Astrocyte (in vitro differentiated cells and primary cell): ENCODE data around the gene ASCC3. TPM values are rescaled to one million over a fixed set of nuclear protein-coding genes. Genes with fewer than 3 reads are reported as not detected.

ENCODE experiments used
- DNase-seq: peaks from one replicate; pipeline ENCODE4 v3.0.0-alpha.2; 2010; ENCODE audit warnings: low read depth
- FAIRE-seq: peaks from 2 replicates; lab custom pipeline; 2011; peaks lifted over from hg19 to GRCh38; lab: Jason Lieb, UNC
- H2AFZ ChIP-seq: 2 replicates; pipeline ENCODE4 v1.6.0; 2012; ENCODE audit warnings: low read depth, low read length, inconsistent platforms
- H3K27ac ChIP-seq: 2 replicates; pipeline ENCODE4 v1.5.1; 2011; ENCODE audit warnings: low read depth, low read length, inconsistent platforms
- H3K27me3 ChIP-seq: 2 replicates; pipeline ENCODE4 v1.6.0; 2011; ENCODE audit warnings: low read length, inconsistent platforms; ENCODE audit not compliant: insufficient read depth
- H3K36me3 ChIP-seq: 2 replicates; pipeline ENCODE4 v1.5.1; 2011; ENCODE audit warnings: low read length, inconsistent platforms; ENCODE audit not compliant: insufficient read depth
- H3K4me1 ChIP-seq: 2 replicates; pipeline ENCODE4 v1.5.1; 2011; ENCODE audit warnings: low read length, inconsistent platforms; ENCODE audit not compliant: insufficient read depth
- H3K4me2 ChIP-seq: 2 replicates; pipeline ENCODE4 v1.6.0; 2012; ENCODE audit warnings: low read length, inconsistent platforms
- H3K4me3 ChIP-seq: 2 replicates; pipeline ENCODE4 v1.5.1; 2011; ENCODE audit warnings: low read depth, mild to moderate bottlenecking, low read length, inconsistent platforms; ENCODE audit not compliant: insufficient read depth
- H3K79me2 ChIP-seq: 2 replicates; pipeline ENCODE4 v1.6.0; 2012; ENCODE audit warnings: mild to moderate bottlenecking, low read length, inconsistent platforms; ENCODE audit not compliant: insufficient read depth
- H3K9ac ChIP-seq: 2 replicates; pipeline ENCODE4 v1.6.0; 2012; ENCODE audit warnings: mild to moderate bottlenecking, low read length, inconsistent platforms
- H3K9me3 ChIP-seq: 2 replicates; pipeline ENCODE4 v1.5.1; 2012; ENCODE audit warnings: low read depth, mild to moderate bottlenecking, low read length, inconsistent platforms; ENCODE audit not compliant: insufficient read depth
- H4K20me1 ChIP-seq: 2 replicates; pipeline ENCODE4 v1.6.0; 2012; ENCODE audit warnings: low read length, inconsistent platforms; ENCODE audit not compliant: insufficient read depth
- H3K27ac Mint-ChIP-seq: one replicate; pipeline ENCODE4 v1.8.0; 2021; ENCODE audit warnings: mild to moderate bottlenecking, mixed read lengths; ENCODE audit not compliant: unreplicated experiment
- H3K27me3 Mint-ChIP-seq: one replicate; pipeline ENCODE4 v1.8.0; 2021; ENCODE audit warnings: low read depth, mixed read lengths; ENCODE audit not compliant: unreplicated experiment
- H3K36me3 Mint-ChIP-seq: one replicate; pipeline ENCODE4 v1.8.0; 2021; ENCODE audit warnings: low read depth, mixed read lengths; ENCODE audit not compliant: unreplicated experiment
- H3K4me1 Mint-ChIP-seq: one replicate; pipeline ENCODE4 v1.8.0; 2021; ENCODE audit warnings: low read depth, mixed read lengths; ENCODE audit not compliant: unreplicated experiment
- H3K4me3 Mint-ChIP-seq: one replicate; pipeline ENCODE4 v1.8.0; 2021; ENCODE audit warnings: mild to moderate bottlenecking, moderate library complexity, mixed read lengths; ENCODE audit not compliant: unreplicated experiment
- H3K9me3 Mint-ChIP-seq: one replicate; pipeline ENCODE4 v1.8.0; 2021; ENCODE audit warnings: mild to moderate bottlenecking, mixed read lengths; ENCODE audit not compliant: unreplicated experiment
- CTCF ChIP-seq: IDR thresholded peaks from 2 replicates; pipeline ENCODE4 v1.5.1; 2011; ENCODE audit warnings: low read depth, mild to moderate bottlenecking, inconsistent platforms, low read length, moderate library complexity; ENCODE audit not compliant: insufficient read depth
- EZH2 ChIP-seq: IDR thresholded peaks from 2 replicates; pipeline ENCODE4 v1.6.1; 2012; ENCODE audit warnings: mild to moderate bottlenecking, low read length, inconsistent platforms; ENCODE audit not compliant: insufficient read depth
- total RNA-seq: library from RNA; stranded (reverse); gene quantifications from 2 replicates; pipeline ENCODE4 v1.2.1, GENCODE V29; 2021

The ASCC3 gene
- total RNA-seq, 1 donor from 2014 or later = 138 TPM

- Mint-ChIP-seq H3K27ac (no peak overlapping the region), H3K4me3 (no peak overlapping the region), H3K9me3 (no peaks in the 10 kb centered on the region), H3K27me3 (no peaks in the 10 kb centered on the region), H3K4me1 (no peaks in the 10 kb centered on the region), H3K36me3 (no peaks in the 10 kb centered on the region)
- no peak overlapping the region for H3K9ac ChIP-seq
- no peaks in the 10 kb centered on the region for H3K27me3 ChIP-seq
- H2AFZ ChIP-seq = no peak overlapping the region
- TF ChIP-seq CTCF = no peak
- TF ChIP-seq EZH2 = no peak
- H3K36me3 ChIP-seq = peaks cover 3% of the 10 kb centered on the region
- H3K27ac ChIP-seq = no peak overlapping the region
- no peak overlapping the region for H3K4me3 ChIP-seq
- H3K4me1 ChIP-seq = no peaks in the 10 kb centered on the region
- no peaks in the 10 kb centered on the region for H3K9me3 ChIP-seq
- H3K4me2 ChIP-seq = no peak overlapping the region
- peaks cover 4% of the 10 kb centered on the region for H4K20me1 ChIP-seq
- no peak for DNase-seq
- no peaks in the 10 kb centered on the region for H3K79me2 ChIP-seq
- no peak for FAIRE-seq
These were observed 168.1 kb downstream of the ASCC3 start for GRCh38 chr6:100712997-100713396.

GRCh38 chr6:100706491-100706890 lies 174.6 kb downstream of the ASCC3 start:
- H3K9ac ChIP-seq = no peak overlapping the region
- H3K36me3 ChIP-seq = no peaks in the 10 kb centered on the region
- no peak overlapping the region for H3K27ac Mint-ChIP-seq
- H3K36me3 Mint-ChIP-seq = peaks cover 7% of the 10 kb centered on the region
- no peak overlapping the region for H3K27ac ChIP-seq
- no peaks in the 10 kb centered on the region for H3K9me3 ChIP-seq
- no peaks in the 10 kb centered on the region for H3K9me3 Mint-ChIP-seq
- H3K27me3 Mint-ChIP-seq = no peaks in the 10 kb centered on the region
- no peaks in the 10 kb centered on the region for H3K27me3 ChIP-seq
- peaks cover 4% of the 10 kb centered on the region for H4K20me1 ChIP-seq
- no peak overlapping the region for H3K4me3 ChIP-seq
- no peak for FAIRE-seq
- H3K4me1 Mint-ChIP-seq = peaks cover 3% of the 10 kb centered on the region
- no peak overlapping the region for H3K4me2 ChIP-seq
- DNase-seq = no peak
- no peak for TF ChIP-seq EZH2
- TF ChIP-seq CTCF = no peak
- no peaks in the 10 kb centered on the region for H3K79me2 ChIP-seq
- no peaks in the 10 kb centered on the region for H3K4me1 ChIP-seq
- no peak overlapping the region for H3K4me3 Mint-ChIP-seq
- no peak overlapping the region for H2AFZ ChIP-seq

DNA sequence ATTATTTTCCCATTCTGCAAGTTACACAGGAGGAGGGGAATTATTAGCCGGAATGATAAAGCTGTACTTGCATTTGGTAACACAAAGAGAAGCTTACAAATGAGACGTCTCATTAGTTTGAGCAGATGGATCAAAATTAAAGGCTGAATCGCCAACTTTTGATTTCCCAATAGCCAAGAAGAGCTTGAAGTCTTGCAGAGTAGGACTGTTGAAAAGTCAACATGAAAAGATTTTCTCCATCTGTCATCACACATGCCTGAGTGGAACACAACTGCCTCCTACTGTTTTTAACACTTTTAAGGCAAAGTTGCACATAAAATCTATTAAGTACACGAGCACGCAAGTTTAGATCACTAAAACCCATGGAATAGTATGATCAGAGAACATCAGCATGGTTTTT lies 176.2 kb downstream of the ASCC3 start:
- peaks cover 18% of the 10 kb centered on the region for H3K36me3 Mint-ChIP-seq
- no peaks in the 10 kb centered on the region for H3K79me2 ChIP-seq
- no peak overlapping the region for H3K27ac ChIP-seq
- no peak overlapping the region for H2AFZ ChIP-seq
- H3K4me1 Mint-ChIP-seq = peaks cover 3% of the 10 kb centered on the region
- FAIRE-seq = no peak
- DNase-seq = no peak
- no peak overlapping the region for H3K9ac ChIP-seq
- H3K4me3 Mint-ChIP-seq = no peak overlapping the region
- H3K4me1 ChIP-seq = no peaks in the 10 kb centered on the region
- no peaks in the 10 kb centered on the region for H3K9me3 Mint-ChIP-seq
- H3K4me2 ChIP-seq = no peak overlapping the region
- no peaks in the 10 kb centered on the region for H3K36me3 ChIP-seq
- H3K27me3 ChIP-seq = no peaks in the 10 kb centered on the region
- H4K20me1 ChIP-seq = no peaks in the 10 kb centered on the region
- TF ChIP-seq EZH2 = no peak
- no peak for TF ChIP-seq CTCF
- no peak overlapping the region for H3K4me3 ChIP-seq
- no peaks in the 10 kb centered on the region for H3K9me3 ChIP-seq
- no peaks in the 10 kb centered on the region for H3K27me3 Mint-ChIP-seq
- H3K27ac Mint-ChIP-seq = no peak overlapping the region
